Effector CD4-positive, alpha-beta T cell (primary cell): Measurements from ENCODE around the gene PDIA6.

Source experiments
- DNase-seq: peaks from one replicate; pipeline ENCODE4 v3.0.0-alpha.2; 2020
- total RNA-seq: gene quantifications from one replicate; lab custom pipeline; 2026; lab: John Stamatoyannopoulos, UW

Gene PDIA6, protein sequence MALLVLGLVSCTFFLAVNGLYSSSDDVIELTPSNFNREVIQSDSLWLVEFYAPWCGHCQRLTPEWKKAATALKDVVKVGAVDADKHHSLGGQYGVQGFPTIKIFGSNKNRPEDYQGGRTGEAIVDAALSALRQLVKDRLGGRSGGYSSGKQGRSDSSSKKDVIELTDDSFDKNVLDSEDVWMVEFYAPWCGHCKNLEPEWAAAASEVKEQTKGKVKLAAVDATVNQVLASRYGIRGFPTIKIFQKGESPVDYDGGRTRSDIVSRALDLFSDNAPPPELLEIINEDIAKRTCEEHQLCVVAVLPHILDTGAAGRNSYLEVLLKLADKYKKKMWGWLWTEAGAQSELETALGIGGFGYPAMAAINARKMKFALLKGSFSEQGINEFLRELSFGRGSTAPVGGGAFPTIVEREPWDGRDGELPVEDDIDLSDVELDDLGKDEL
- 49.3 reads per million, percentile 68 among the genes with 10 or more reads in this experiment for total RNA-seq

DNA sequence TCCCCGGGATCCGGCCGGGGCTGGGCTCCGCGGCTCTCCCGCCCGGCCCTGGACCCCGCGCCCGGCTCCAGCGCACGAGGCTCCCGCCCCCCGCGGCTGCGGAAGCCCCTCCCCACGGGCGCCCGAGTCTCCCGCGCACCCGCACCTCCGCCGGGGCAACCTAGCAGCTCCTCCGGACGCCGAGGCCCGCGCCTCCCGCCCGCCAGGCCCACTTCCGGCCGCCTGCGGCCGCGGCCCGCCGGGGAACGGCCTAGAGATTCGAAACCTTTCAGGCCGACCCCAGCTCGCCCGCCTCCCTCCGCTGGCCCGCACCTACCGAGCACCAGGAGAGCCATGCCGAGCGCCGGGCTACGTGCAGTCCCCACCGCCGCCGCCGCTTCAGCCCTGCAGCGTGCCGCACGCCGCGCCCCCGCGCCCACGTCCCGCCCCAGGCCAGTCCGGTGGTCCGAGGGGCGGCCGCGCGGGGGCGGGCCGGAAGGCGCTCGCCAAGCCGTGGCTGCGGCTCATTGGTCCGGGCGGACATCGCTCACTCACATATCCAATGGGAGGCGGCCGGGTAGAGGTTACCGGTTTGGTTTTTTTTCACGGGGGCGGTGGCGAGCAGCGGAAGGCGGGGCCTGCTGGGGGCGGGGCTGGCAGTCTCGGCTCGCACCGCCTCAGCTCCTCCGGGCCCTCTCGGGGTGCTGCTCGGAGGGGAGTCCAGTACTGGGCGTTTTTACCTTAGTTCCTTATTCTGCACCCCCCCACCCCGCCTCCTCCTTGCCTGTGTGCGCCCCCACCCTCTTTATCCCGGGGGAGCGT is at the start of gene PDIA6:
Gene PDIA6, minus strand, starts transcription at position 424 of the 801 bp plus-strand sequence. Its CDS starts 89 bp downstream, at position 335.
- DNase-seq = peak; percentile 92

- no peak for DNase-seq
These were observed 49.7 kb upstream of the PDIA6 start for GRCh38 chr2:10862330-10862729.

DNA sequence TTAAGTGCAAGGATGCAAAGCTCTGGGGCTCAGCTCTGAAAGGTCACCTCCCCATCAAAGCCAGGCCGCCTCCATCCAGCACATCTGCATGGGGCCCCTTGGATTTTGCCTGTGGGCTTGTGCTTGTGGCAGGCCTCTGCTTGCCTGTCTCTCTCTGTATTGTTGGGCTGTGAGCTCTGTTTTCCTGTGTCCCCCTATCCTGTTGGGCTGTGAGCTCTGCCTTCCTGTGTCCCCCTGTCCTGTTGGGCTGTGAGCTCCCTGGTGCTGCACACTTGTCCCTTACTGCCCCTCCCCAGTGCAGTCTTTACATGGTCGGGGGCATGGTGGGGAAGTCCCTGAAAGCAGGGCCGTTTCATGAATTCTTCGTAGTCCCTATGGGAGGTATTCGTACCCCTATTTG is 49.2 kb upstream of the PDIA6 start:
- no peak for DNase-seq

DNA sequence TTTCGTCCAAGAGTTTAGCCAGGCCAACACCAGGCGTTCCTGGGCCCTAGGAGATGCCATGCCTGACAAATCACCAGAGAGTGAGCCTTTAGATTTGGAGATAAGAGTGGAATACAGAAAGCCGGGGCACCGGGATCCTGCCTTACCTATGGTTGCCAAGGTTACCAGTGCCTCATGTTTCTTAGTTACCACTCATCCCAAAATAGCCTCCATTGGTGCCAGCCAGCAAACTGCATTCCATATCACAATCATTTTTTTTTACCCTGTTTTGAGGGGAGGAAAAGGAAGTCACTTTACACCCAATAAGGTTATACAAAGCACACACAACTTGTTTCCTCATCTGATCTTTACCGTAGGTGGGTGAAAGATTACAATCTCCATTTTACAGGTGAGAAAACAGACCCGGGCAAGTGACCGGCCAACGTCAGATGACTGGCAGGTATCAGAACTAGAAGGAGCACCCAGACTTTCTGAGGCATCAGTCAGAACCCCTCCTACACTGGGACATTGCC is 48.3 kb upstream of the PDIA6 start:
- DNase-seq = no peak

DNA sequence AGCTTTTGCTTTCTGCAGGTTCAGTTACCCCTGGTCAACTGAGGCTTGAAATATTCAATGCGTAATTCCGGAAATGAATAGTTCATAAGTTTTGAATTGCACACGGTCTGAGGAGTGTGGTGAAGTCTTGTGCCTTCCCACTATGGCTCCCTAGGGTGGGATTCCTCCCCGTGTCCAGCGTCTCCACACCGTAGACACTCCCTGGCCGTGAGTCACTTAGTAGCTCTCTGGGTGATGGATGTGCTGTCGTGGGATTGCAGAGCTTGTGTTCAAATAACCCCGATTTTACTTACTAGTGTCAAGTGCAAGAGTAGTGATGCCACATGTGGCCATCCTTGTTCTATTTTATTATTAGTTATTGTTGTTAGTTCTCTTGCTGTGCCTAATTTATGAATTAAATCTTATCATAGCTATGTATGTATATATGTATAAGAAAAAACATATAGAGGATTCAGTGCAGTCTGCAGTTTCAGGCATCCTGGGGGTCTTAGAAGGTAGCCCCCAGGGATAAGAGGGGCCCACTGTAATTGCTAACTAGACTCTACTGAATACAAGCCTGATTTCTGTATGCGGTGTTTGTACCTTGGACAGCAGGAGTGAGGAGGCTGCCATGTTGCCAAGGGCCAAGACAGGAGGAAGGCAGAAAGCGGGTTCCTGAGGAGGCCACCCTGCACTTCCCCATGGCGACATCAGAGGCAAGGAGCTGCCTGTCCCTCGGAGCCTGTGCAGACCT is 47.7 kb upstream of the PDIA6 start:
- no peak for DNase-seq

GRCh38 chr2:10859278-10859677 is 46.7 kb upstream of the PDIA6 start:
- no peak for DNase-seq

DNA sequence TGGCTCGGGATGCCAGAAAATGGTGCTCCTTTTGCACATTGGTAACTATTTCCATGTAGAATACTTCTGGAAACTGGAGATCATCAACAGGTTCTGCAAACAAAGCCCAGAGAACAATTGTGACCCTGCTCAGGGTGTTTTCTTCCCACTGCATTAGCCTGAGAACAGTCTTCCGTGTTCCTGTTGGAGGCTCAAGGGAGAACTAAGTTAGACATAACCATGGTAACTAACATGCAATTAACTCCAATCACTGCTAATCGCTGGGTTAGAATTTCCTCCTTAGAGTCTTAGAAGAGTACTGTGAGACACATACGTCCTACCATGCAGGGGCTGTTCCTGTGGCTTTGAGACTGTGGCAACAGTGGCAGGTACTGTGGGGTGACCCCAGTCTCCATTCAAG is 36.0 kb upstream of the PDIA6 start:
- no peak for DNase-seq

DNA sequence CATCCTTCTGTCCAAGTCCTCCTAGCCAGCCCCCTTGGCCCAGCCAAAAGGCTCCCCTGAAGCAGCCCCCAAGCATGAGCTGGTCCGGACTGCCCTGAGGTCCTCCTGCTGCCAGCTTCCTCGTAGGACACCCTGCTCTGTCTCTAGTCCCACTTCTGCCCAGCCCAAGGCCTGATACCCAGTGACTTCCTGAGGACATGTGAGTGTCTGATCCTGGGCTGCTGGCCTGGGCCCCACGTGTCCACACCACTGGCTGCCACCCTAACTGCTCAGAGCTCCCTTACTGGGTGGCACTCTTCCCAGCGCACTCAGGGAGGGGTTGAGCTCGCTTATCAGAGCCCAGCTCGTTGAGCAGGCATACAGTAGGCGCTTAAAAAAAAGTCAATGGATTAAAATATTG is 34.4 kb upstream of the PDIA6 start:
- DNase-seq = no peak

DNA sequence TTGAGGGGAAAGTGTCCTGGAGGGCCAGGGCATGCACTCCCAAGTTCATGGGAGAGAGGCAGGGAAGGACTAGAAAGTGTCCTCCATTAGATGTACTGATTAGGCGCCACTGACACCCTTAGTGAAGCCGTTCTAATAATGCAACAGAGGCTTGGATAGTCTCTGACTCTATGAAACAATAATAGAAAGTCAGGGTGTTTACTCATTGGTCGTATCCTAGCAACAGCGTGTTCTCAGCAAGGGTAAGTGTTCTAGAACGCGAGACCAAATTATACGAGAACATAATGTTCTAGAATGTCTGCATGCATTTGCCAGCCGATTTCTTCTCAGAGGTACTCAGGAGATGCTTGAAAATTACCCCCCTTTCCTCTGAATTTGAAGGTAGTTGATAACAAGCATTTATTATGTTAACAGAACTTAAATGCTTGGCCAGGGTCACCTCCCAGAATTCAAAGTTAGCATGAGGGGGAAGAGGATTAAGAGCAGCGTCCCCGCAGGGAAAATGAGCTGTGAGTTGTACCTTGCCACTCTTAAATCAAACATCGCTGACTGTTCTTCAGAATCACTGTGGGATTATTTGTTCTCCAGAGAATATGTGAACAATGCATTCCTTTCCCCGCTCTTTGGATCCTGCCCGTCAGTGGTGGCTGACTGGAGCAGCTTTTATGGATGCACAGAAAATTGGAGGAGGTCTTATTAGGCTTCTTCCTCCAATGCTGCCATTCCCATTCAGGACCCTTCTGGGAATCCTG is 33.7 kb upstream of the PDIA6 start:
- DNase-seq = no peak

DNA sequence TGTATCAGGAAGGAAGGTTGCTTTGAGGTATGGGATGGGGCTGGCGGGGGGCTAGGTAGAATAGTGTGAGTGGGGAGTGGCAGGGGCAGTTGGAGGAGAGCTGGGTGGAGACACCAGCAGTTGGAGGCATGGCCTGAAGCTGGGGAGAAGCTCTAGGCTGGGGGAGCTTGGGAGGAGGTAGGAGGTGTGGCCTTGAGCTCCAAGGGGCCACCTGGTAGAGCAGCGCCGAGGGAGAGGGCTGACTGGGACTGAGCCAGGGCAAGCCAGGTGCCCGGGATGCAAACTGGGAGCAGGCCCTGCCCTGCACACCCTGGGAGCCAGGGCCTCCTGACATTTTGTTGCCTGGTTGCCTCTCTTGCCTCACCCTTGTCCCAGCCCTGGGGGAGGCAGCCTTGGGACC is 33.1 kb upstream of the PDIA6 start:
- DNase-seq = no peak

DNA sequence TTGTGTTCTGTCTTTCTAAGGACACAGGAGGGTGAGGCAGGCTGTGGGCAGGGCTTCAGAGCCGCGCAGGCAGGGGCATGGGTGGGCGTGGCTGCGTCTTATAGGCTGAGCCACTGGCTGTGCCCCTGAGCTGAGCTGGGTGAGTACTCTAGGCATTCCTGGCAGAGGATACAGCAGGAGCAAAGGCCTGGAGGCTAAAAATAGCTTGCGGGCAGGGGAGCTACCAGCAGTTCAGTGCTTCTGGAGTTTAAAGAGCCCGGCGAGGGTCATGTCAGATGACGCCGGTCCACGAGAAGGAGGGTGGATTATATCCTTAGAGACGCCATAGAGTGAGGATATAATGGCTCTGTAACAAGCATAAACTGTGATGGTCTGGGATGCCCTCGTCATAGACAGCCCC is 31.5 kb upstream of the PDIA6 start:
- DNase-seq = no peak

- no peak for DNase-seq
These were observed 29.9 kb upstream of the PDIA6 start for GRCh38 chr2:10842506-10842905.

- no peak for DNase-seq
These were observed 29.1 kb upstream of the PDIA6 start for GRCh38 chr2:10841547-10842219.

DNA sequence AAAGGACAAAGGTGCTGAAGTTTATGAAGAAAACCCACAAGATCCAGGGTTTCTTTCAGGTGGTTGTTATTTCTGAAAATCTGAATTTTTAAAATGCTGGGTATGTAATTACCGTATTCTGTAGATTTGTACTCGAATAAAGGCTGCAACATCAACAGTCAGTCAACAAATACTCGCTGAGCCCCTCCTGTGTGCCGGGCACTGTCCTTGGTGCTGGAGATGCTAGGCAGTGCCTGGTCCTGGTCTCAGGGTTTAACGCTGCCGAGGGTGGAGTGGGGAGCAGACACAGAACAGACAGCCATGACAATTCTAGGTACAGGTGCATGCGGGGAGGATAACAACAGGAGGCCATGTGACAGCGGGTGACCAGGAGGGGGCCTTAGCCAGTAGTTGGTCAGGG is 27.2 kb upstream of the PDIA6 start:
- DNase-seq = no peak

DNA sequence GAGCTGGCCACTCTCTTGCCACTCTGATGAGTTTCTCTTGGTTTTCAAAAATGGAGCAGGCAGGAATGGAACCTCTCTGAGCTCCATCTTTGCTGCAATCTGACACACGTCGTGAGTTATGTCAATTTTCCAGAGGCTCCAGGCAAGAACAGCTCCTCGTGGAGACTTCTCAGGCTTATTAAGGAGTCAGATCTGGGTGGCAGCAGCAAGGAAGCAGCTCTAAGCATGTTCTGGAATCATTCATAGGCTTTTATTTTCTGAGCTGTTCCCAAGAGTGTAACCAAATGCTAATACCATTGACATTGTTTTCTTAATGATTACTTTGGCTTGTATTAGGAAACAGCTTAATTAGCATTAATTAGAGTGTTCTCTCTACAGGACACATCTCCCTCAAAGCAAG is 26.1 kb upstream of the PDIA6 start:
- no peak for DNase-seq

GRCh38 chr2:10837298-10838266 is 25.0 kb upstream of the PDIA6 start:
- DNase-seq = no peak

- DNase-seq = peak; percentile 71
These were observed 22.7 kb upstream of the PDIA6 start for GRCh38 chr2:10835052-10835970.

- no peak for DNase-seq
These were observed 21.6 kb upstream of the PDIA6 start for GRCh38 chr2:10834068-10834655.

DNA sequence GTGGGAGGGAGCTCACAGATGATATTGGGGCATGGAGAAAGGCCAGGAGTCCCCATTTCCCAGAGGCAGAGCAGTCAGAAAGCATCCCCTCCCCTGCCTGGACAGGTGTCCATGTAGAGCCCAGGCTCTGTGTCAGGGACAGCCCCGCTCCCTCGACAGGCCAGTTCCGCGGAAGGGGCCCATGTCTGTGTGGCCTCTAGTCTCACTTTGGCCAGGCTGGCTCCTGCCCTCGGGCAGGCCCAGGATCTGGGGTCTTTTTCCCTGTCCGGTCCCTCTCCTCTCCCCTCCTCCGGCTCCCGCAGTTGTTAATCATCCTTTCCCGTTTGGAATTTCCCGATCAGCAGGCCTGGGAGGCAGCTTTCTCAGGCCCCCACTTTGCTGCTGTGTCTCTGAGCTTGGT is 20.4 kb upstream of the PDIA6 start:
- DNase-seq = no peak
